ENCODE measurements around the gene ZYG11B. TPM values are rescaled to one million over a fixed set of nuclear protein-coding genes. Genes with fewer than 3 reads are reported as not detected.

The ZYG11B gene
- total and polyA plus RNA-seq, 2 experiments from 2014 or later: 14.0 to 40.4 TPM

DNA sequence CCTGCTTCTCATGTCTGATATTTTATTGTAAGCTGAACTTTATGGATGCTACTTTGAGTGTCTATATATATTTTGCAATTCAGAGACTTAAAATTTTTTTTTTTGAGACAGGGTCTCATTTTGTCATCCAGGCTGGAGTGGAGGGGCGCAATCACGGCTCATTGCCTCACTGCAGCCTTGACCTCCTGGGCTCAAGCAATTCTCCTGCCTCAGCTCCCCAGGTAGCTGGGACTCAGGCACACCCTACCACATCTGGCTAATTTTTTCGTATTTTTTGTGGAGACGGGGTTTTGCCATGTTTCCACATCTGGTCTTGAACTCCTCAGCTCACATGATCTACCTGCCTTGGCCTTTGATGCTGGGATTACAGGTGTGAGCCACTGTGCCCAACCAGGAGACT, 124.7 kb downstream of the ZYG11B start:
- no peak for DNase-seq (ENCODE audit: low read depth in 1 of 2, low spot score in 1 of 2)
- Histone ChIP-seq H3K4me3 (no peak overlapping the region), H3K9me3 (ENCODE audit: low read depth) (no peaks in the 10 kb centered on the region), H3K36me3 (no peaks in the 10 kb centered on the region), H3K27me3 (peaks cover under 1% of the 10 kb centered on the region), H3K27ac (no peak overlapping the region), H3K4me1 (ENCODE audit: low read depth) (no peaks in the 10 kb centered on the region)
- TF ChIP-seq, protein P1, sequence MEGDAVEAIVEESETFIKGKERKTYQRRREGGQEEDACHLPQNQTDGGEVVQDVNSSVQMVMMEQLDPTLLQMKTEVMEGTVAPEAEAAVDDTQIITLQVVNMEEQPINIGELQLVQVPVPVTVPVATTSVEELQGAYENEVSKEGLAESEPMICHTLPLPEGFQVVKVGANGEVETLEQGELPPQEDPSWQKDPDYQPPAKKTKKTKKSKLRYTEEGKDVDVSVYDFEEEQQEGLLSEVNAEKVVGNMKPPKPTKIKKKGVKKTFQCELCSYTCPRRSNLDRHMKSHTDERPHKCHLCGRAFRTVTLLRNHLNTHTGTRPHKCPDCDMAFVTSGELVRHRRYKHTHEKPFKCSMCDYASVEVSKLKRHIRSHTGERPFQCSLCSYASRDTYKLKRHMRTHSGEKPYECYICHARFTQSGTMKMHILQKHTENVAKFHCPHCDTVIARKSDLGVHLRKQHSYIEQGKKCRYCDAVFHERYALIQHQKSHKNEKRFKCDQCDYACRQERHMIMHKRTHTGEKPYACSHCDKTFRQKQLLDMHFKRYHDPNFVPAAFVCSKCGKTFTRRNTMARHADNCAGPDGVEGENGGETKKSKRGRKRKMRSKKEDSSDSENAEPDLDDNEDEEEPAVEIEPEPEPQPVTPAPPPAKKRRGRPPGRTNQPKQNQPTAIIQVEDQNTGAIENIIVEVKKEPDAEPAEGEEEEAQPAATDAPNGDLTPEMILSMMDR (IDR thresholded peaks at IDR 0.05; ENCODE audit: low read depth, low read length): no peak

DNA sequence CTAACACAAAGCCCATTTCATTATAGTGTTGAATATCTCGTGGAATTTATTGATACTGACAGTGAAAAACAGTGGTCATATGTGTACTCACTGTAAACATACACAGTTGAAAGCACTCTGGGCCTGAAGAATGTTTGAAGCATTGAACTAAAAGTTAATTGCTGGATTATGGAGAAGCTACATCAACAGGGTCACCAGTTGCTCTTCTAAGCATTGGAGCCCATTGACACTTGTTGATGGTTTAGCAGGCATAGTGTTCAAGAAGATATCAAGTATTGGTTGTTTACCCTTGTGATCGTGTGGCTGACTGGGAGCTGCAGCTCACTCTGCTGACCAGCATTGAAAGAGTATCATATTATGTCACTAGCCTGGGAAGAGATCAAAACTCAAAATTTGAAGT, 126.6 kb downstream of the ZYG11B start:
- Histone ChIP-seq H3K4me1 (ENCODE audit: low read depth) (no peaks in the 10 kb centered on the region), H3K9me3 (ENCODE audit: low read depth) (no peaks in the 10 kb centered on the region), H3K27ac (no peak overlapping the region), H3K36me3 (no peaks in the 10 kb centered on the region), H3K4me3 (no peak overlapping the region), H3K27me3 (no peaks in the 10 kb centered on the region)
- DNase-seq (ENCODE audit: low read depth in 1 of 2, low spot score in 1 of 2): no peak
- TF ChIP-seq, protein P1 (IDR thresholded peaks at IDR 0.05; ENCODE audit: low read depth, low read length): no peak

DNA sequence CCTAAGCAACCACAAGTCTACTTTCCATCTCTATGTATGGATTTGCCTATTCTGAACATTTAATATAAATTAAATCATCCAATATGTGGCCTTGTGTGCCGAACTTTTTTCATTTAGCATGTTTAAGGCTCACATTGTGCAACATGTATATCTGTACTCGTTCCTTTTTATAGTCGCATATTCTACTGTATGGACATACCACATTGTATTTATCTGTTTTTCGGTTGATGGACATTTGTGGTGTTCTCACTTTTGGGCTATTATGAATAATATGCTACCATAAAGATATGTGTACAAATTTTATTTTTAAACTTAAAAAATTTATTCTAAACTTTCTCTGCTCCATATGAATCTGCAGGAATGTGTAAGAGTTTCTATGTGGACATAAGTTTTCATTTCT, 129.3 kb downstream of the ZYG11B start:
- Histone ChIP-seq H3K27me3 (no peaks in the 10 kb centered on the region), H3K27ac (no peak overlapping the region), H3K4me3 (no peak overlapping the region), H3K9me3 (ENCODE audit: low read depth) (no peaks in the 10 kb centered on the region), H3K4me1 (ENCODE audit: low read depth) (no peaks in the 10 kb centered on the region), H3K36me3 (no peaks in the 10 kb centered on the region)
- DNase-seq (ENCODE audit: low read depth in 1 of 2, low spot score in 1 of 2): no peak
- TF ChIP-seq, protein P1 (IDR thresholded peaks at IDR 0.05; ENCODE audit: low read depth, low read length): no peak

DNA sequence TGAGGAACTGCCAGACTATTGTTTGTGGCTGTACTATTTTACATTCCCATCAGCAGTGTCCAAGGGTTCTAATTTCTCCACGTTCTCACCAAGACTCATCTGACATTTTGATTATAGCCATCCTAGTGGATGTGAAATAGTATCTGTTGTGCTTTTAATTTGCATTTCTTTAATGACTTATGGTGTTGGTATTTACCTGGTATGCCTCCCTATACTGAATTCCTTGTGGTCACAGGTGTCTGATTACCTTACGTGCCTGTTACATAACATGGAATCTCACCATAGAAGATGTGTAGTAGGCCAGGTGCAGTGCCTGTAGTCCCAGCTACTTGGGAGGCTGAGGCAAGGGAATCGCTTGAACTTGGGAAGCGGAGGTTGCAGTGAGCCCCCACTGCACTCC, 129.8 kb downstream of the ZYG11B start:
- H3K4me3 ChIP-seq: no peak overlapping the region
- no peaks in the 10 kb centered on the region for H3K4me1 ChIP-seq (ENCODE audit: low read depth)
- no peaks in the 10 kb centered on the region for H3K27me3 ChIP-seq
- H3K27ac ChIP-seq: no peak overlapping the region
- TF ChIP-seq, protein P1 (IDR thresholded peaks at IDR 0.05; ENCODE audit: low read depth, low read length): no peak
- DNase-seq (ENCODE audit: low read depth in 1 of 2, low spot score in 1 of 2): no peak
- no peaks in the 10 kb centered on the region for H3K9me3 ChIP-seq (ENCODE audit: low read depth)
- H3K36me3 ChIP-seq: no peaks in the 10 kb centered on the region

DNA sequence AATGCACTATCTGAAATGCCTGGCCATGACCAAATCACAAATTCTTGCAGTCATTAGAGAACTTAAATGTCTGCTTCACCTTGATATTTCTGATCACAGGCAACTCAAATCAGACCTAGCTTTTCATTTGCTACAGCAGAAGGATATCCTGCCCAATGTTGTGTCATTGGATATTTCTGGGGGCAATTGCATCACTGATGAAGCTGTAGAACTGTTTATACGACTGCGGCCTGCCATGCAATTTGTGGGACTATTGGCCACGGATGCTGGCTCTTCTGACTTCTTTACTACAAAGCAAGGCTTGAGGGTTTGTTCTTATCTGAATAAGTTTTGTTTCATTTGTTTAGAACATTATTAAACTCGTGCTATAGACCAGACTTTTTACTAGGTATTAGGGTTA, 131.2 kb downstream of the ZYG11B start:
- TF ChIP-seq, protein P1 (IDR thresholded peaks at IDR 0.05; ENCODE audit: low read depth, low read length): no peak
- H3K4me3 ChIP-seq: no peak overlapping the region

More for the DNA sequence above, 131.2 kb downstream of the ZYG11B start:
- DNase-seq (ENCODE audit: low read depth in 1 of 2, low spot score in 1 of 2): no peak
- no peaks in the 10 kb centered on the region for H3K27me3 ChIP-seq
- no peaks in the 10 kb centered on the region for H3K4me1 ChIP-seq (ENCODE audit: low read depth)
- H3K9me3 ChIP-seq (ENCODE audit: low read depth): no peaks in the 10 kb centered on the region
- H3K36me3 ChIP-seq: no peaks in the 10 kb centered on the region
- H3K27ac ChIP-seq: no peak overlapping the region
